Measurements from ENCODE around the gene TJP1. TPM values are rescaled to one million over a fixed set of nuclear protein-coding genes. Genes with fewer than 3 reads are reported as not detected.
A peak's percentile ranks its signal among the peaks of the same experiment; 100 is the strongest.

The TJP1 gene
- total and polyA plus RNA-seq, 9 of the 15 experiments (the other 6 are each of a cell fraction or from before 2014, with no cell fraction given) = 9.1 to 39.3 (median 28.0) TPM

DNA sequence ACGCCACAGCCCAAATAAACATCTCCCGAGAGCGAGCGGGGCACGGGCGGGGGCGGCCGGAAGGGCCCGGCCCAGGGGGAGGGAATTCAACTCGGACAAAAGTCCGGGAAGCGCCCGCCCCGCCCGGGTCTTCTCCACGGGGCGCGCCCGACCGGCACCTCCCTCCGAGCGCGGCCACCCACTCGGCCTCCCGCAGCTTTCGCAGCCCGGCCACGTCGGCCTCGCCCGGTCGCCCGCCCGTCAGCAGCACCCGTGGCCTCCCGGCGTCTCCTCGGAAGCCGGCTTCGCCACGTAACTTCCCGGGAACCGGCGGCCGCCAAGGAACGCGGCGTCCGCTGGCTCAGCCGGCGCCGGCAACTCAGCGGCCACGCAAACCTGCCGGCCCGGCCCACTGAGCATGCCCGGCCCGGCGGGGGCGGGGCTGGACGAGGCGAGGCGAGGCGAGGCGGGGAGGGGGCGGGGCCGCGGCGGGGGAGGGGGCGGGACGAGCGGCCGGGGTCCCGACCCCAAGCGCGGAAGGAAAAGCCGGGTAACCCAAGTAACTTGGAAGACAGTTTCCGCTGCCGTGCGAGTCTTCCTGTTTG lies at the start of gene TJP1 (continued):
- TF ChIP-seq POLR3A (IDR thresholded peaks at IDR 0.05; ENCODE audit: borderline replicate concordance, extremely low read depth, insufficient read depth, insufficient read length) (no peak), FOXJ2 (tag; IDR thresholded peaks at IDR 0.05) (no peak), ZC3H11A (IDR thresholded peaks at IDR 0.05; ENCODE audit: low read depth, low read length) (no peak), SAFB (IDR thresholded peaks at IDR 0.05; ENCODE audit: borderline replicate concordance, low read depth, low read length) (peak; percentile 73), CHAMP1 (IDR thresholded peaks at IDR 0.05) (no peak), NONO (IDR thresholded peaks at IDR 0.05; ENCODE audit: low read depth in 2 of 2, low read length in 1 of 2) (peak; percentile 23 to 96; a peak in 3 of 4 replicates), ZFX (CRISPR knock-in tag; IDR thresholded peaks at IDR 0.05) (peak; percentile 82), POLR2H (tag; IDR thresholded peaks at IDR 0.05; ENCODE audit: low read depth) (peak; percentile 62), AFF1 (IDR thresholded peaks at IDR 0.05; ENCODE audit: low read depth in 1 of 2, partially characterized antibody in 2 of 2) (no peak), CHD4 (IDR thresholded peaks at IDR 0.05; ENCODE audit: insufficient read depth, insufficient replicate concordance, low read depth, low read length, poor library complexity, severe bottlenecking) (no peak), NR2F6 (CRISPR knock-in tag; IDR thresholded peaks at IDR 0.05) (no peak), BRF1 (IDR thresholded peaks at IDR 0.05; ENCODE audit: borderline replicate concordance, extremely low read depth, insufficient read length) (no peak)
- TF ChIP-seq, protein P1, sequence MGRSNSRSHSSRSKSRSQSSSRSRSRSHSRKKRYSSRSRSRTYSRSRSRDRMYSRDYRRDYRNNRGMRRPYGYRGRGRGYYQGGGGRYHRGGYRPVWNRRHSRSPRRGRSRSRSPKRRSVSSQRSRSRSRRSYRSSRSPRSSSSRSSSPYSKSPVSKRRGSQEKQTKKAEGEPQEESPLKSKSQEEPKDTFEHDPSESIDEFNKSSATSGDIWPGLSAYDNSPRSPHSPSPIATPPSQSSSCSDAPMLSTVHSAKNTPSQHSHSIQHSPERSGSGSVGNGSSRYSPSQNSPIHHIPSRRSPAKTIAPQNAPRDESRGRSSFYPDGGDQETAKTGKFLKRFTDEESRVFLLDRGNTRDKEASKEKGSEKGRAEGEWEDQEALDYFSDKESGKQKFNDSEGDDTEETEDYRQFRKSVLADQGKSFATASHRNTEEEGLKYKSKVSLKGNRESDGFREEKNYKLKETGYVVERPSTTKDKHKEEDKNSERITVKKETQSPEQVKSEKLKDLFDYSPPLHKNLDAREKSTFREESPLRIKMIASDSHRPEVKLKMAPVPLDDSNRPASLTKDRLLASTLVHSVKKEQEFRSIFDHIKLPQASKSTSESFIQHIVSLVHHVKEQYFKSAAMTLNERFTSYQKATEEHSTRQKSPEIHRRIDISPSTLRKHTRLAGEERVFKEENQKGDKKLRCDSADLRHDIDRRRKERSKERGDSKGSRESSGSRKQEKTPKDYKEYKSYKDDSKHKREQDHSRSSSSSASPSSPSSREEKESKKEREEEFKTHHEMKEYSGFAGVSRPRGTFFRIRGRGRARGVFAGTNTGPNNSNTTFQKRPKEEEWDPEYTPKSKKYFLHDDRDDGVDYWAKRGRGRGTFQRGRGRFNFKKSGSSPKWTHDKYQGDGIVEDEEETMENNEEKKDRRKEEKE (IDR thresholded peaks at IDR 0.05; ENCODE audit: borderline replicate concordance in 1 of 2, control insufficient read depth in 1 of 2, low read depth in 2 of 2, low read length in 1 of 2) = no peak
- TF ChIP-seq, protein P2, sequence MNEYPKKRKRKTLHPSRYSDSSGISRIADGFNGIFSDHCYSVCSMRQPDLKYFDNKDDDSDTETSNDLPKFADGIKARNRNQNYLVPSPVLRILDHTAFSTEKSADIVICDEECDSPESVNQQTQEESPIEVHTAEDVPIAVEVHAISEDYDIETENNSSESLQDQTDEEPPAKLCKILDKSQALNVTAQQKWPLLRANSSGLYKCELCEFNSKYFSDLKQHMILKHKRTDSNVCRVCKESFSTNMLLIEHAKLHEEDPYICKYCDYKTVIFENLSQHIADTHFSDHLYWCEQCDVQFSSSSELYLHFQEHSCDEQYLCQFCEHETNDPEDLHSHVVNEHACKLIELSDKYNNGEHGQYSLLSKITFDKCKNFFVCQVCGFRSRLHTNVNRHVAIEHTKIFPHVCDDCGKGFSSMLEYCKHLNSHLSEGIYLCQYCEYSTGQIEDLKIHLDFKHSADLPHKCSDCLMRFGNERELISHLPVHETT (CRISPR knock-in tag; conservative IDR thresholded peaks at IDR 0.05 in 1 of 2, IDR thresholded peaks at IDR 0.05 in 1 of 2) = peak in 1 of 2 experiments; percentile 67; a peak in 1 of 4 replicates
